Esophagus squamous epithelium (tissue), 5 donors: ENCODE measurements around the gene STK24. TPM values are rescaled to one million over a fixed set of nuclear protein-coding genes. Genes with fewer than 3 reads are reported as not detected.

Experiments used
- DNase-seq: peaks from one replicate; lab custom pipeline; 2025; lab: John Stamatoyannopoulos, UW
- H3K27ac ChIP-seq, 4 donors: fragments of 200-600 bp; sonication (generic); one replicate each; pipeline ENCODE4 v1.5.1; 2016 to 2019; ENCODE audit warnings: mild to moderate bottlenecking in 1 of 4
- H3K27me3 ChIP-seq, 4 donors: fragments of 200-600 bp; sonication (generic); 1 replicate in 3 of 4; 2 replicates in 1 of 4; pipeline versions ENCODE4 v1.5.1 to v1.6.0; 2017 to 2021; ENCODE audit warnings: antibody characterized with exemption in 1 of 4
- H3K36me3 ChIP-seq, 3 donors: fragments of 200-600 bp; sonication (generic); one replicate each; pipeline ENCODE4 v1.5.1; 2016 to 2019
- H3K4me1 ChIP-seq, 3 donors: fragments of 200-600 bp; sonication (generic); one replicate each; pipeline ENCODE4 v1.5.1; 2017 to 2019
- H3K4me3 ChIP-seq, 4 donors: fragments of 200-600 bp; sonication (generic); 1 replicate in 3 of 4; 2 replicates in 1 of 4; pipeline ENCODE4 v1.5.1; 2016 to 2019; ENCODE audit warnings: mild to moderate bottlenecking in 2 of 4, moderate library complexity in 1 of 4
- H3K9me3 ChIP-seq, 3 donors: fragments of 200-600 bp; sonication (generic); one replicate each; pipeline ENCODE4 v1.5.1; 2016 to 2019
- CTCF ChIP-seq, 6 experiments: fragments of 450-650 bp in 4 of 6; fragments of 200-600 bp in 2 of 6; sonication (generic) in 2 of 6; IDR thresholded peaks; one replicate each; pipeline ENCODE4 v1.5.1; 2016 to 2019; ENCODE audit warnings: antibody characterized with exemption in 6 of 6, mild to moderate bottlenecking in 4 of 6, moderate library complexity in 4 of 6
- POLR2A ChIP-seq, 4 donors: fragments of 450-650 bp; IDR thresholded peaks; one replicate each; pipeline ENCODE4 v1.6.1; 2017; ENCODE audit warnings: antibody characterized with exemption in 4 of 4, mild to moderate bottlenecking in 4 of 4, moderate library complexity in 3 of 4
- WGBS, 2 donors: methylation state at CpG; one replicate each; pipeline ENCODE4 v1.1.5; 2018; 5-methylcytosine and 5-hydroxymethylcytosine counted together
- intact Hi-C: fragments of 100-400 bp; cut with DNase I; formaldehyde crosslinking; loops from one replicate; pipeline ENCODE4 v1.15.0; 2022
- total RNA-seq, 4 donors: library from RNA; depleted of rRNA; stranded (reverse); fragments of >200 nt; gene quantifications; one replicate each; pipeline ENCODE4 v1.1.0, GENCODE V29; 2016
- donor health status: DM: yes; HTN: yes; CAD: no.

Gene STK24
- total RNA-seq, 4 donors from 2014 or later: 119 to 156 (median 130) TPM

DNA sequence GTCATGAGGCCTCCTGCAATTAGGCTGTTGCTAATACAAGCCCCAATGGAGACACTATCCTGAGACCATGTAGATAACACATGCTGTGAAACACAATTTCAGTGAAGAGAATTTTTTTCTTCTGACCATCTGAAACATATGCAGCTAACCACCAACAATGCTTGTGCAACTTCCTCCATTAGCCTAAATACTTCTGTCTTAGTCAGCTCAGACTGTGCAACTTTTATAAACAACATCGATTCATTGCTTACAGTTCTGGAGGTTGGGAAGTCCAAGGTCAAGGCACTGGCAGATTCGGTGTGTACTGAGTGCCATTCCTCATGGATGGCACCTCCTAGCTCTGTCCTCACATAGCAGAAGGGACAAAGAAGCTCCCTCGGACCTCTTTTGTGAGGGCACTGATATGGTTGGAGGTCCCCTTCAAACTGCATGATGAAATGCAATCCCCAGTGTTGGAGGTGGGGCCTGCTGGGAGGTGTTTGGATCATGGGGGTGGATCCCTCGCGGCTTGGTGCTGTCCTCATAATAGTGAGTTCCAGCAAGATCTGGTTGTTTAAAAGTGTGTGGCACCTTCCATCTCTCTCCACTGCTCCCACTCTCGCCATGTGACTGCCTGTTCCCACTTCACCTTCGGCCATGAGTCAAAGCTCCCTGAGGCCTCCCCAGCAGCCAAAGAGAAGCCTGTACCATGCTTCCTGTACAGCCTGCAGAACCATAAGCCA lies 27.7 kb downstream of the STK24 start:
- WGBS, 2 donors: 71 to 73% methylated on average over 3 to 7 of the region's 7 CpGs
- peaks cover 0 to 60% (median 3%) of the 10 kb centered on the region in 3 donors for H3K36me3 ChIP-seq
- no peak overlapping the region for H3K4me3 ChIP-seq
- no peaks in the 10 kb centered on the region for H3K9me3 ChIP-seq
- H3K27me3 ChIP-seq: no peaks in the 10 kb centered on the region
- no peak for TF ChIP-seq POLR2A (IDR thresholded peaks at IDR 0.05)
- TF ChIP-seq CTCF (IDR thresholded peaks at IDR 0.05): no peak
- H3K4me1 ChIP-seq: peaks cover 13 to 83% (median 43%) of the 10 kb centered on the region in 3 donors
- intact Hi-C loops: no loop called here
- DNase-seq: no peak
- peak overlapping the region; percentile 17 to 45 (median 38) for H3K27ac ChIP-seq

DNA sequence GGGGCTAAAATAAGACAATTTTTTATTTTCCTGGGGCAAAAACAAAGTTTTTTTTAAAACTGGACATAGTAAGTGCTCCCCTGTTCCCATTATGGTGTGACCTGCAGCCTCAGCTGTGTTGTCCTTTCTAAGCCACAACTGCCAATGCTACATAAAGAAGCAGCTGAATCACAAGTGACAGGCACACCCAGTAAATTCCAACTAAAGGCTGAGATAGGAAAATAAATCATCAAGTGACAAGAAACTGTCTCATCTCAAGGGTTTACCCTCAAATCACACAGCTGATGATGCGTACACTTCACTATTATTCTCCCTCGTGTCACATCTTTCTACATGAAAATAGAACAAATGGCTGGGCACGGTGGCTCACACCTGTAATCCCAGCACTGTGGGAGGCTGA lies 28.7 kb downstream of the STK24 start:
- TF ChIP-seq POLR2A (IDR thresholded peaks at IDR 0.05) (no peak), CTCF (IDR thresholded peaks at IDR 0.05) (no peak)
- H3K4me3 ChIP-seq: no peak overlapping the region
- intact Hi-C loops: no loop called here
- no peaks in the 10 kb centered on the region for H3K9me3 ChIP-seq
- H3K4me1 ChIP-seq: peaks cover 18 to 83% (median 46%) of the 10 kb centered on the region in 3 donors
- WGBS, 2 donors: 79 to 81% methylated on average over 3 of the region's 3 CpGs
- H3K27ac ChIP-seq: peak overlapping the region in 2 of 4 donors; percentile 4 to 40
- DNase-seq: no peak
- peaks cover 0 to 55% (median 3%) of the 10 kb centered on the region in 3 donors for H3K36me3 ChIP-seq
- no peaks in the 10 kb centered on the region for H3K27me3 ChIP-seq

GRCh38 chr13:98547455-98547854 lies 29.5 kb downstream of the STK24 start:
- no peaks in the 10 kb centered on the region for H3K27me3 ChIP-seq

DNA sequence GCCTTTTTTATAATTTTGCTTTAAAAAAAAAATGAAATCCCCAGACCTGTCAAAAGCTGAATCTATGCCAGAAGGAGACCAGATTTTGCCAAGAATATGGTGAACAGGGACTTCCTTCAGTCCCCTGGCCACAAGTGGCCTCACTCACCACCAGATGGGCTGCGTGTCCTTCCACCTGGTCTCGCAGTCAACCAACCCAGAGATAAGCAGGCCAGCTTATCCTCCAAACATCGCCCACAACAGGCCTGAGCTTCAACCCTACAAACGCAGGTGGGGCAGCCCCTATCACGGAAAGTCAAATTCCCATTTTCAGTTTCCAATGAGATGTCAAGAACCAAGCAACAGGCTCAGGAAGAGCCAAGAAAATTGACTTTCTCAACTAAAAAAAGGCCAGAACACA lies 30.5 kb downstream of the STK24 start:
- no peak for DNase-seq
- peak overlapping the region in 1 of 4 donors; percentile 38 for H3K27ac ChIP-seq
- no peak overlapping the region for H3K4me3 ChIP-seq
- TF ChIP-seq POLR2A (IDR thresholded peaks at IDR 0.05) (no peak), CTCF (IDR thresholded peaks at IDR 0.05) (no peak)
- H3K36me3 ChIP-seq: peaks cover 0 to 41% (median 3%) of the 10 kb centered on the region in 3 donors
- peaks cover 31 to 88% (median 61%) of the 10 kb centered on the region in 3 donors for H3K4me1 ChIP-seq
- intact Hi-C loops: no loop called here
- H3K9me3 ChIP-seq: no peaks in the 10 kb centered on the region
- WGBS, 2 donors: 74 to 79% methylated on average over 4 of the region's 5 CpGs
- no peaks in the 10 kb centered on the region for H3K27me3 ChIP-seq

More at GRCh38 chr13:98547455-98547854, 29.5 kb downstream of the STK24 start:
- Histone ChIP-seq H3K4me3 (no peak overlapping the region), H3K9me3 (no peaks in the 10 kb centered on the region), H3K36me3 (peaks cover 0 to 48% (median 3%) of the 10 kb centered on the region in 3 donors), H3K4me1 (peaks cover 22 to 83% (median 53%) of the 10 kb centered on the region in 3 donors), H3K27ac (peak overlapping the region in 1 of 4 donors; percentile 4)
- intact Hi-C loops: no loop called here
- no peak for DNase-seq
- 95 to 96% methylated on average over 5 of the region's 5 CpGs for WGBS, 2 donors
- TF ChIP-seq POLR2A (IDR thresholded peaks at IDR 0.05) (no peak), CTCF (IDR thresholded peaks at IDR 0.05) (no peak)

DNA sequence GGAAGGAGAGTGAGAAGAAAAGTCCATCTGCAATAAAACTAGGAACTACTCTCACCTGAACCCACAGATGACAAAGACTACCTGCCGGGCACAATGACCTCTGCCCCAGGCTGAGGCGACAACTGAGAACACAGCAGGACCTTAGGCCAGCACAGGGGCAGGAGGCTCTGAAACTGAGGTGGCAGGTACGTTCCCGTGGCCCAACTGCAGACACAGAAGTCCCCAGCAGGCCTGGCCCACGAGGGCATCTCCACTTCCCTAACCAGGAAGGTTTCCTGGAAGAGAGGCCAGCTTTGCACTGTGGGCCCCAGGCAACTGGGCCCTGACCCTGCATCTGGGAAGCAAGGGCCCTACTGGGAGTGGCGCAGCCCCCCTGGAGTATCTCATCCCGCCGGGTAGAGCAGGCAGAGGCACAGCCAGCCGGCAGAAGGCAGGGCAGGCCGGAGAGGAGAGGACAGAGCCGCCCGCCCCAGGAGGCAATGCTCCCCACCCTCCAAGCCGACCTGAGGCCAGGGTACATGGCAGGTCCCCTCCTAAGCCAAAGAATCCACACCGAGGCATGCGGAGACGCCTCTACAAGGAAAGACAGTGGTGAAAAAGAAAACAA lies 32.7 kb downstream of the STK24 start:
- Histone ChIP-seq H3K4me3 (no peak overlapping the region), H3K27ac (peak overlapping the region in 2 of 4 donors; percentile 32 to 47), H3K4me1 (peaks cover 31 to 97% (median 60%) of the 10 kb centered on the region in 3 donors), H3K27me3 (no peaks in the 10 kb centered on the region), H3K9me3 (no peaks in the 10 kb centered on the region), H3K36me3 (peaks cover 0 to 24% (median 0%) of the 10 kb centered on the region in 3 donors)
- DNase-seq: no peak
- TF ChIP-seq POLR2A (IDR thresholded peaks at IDR 0.05) (no peak), CTCF (IDR thresholded peaks at IDR 0.05) (no peak)
- intact Hi-C loops: no loop called here
- WGBS, 2 donors: 59 to 76% methylated on average over 8 to 16 of the region's 16 CpGs
